ENCODE results near the gene MTHFD2. TPM values are rescaled to one million over a fixed set of nuclear protein-coding genes. Genes with fewer than 3 reads are reported as not detected.

Gene MTHFD2
- total and polyA plus RNA-seq, 2 of the 8 experiments (the other 6 are each of a cell fraction or from before 2014, with no cell fraction given): 99.5 to 291 TPM

GRCh38 chr2:74168739-74169138, 29.7 kb upstream of the MTHFD2 start:
- WGBS, 2 experiments (ENCODE audit: extremely low coverage in 1 of 2, insufficient coverage in 1 of 2, insufficient read length in 1 of 2, insufficient replicate concordance in 2 of 2, low coverage in 1 of 2, low lambda C conversion rate in 2 of 2, missing lambda C conversion rate in 1 of 2): 86% methylated on average over 2 of the region's 2 CpGs; no CpG with 5 or more reads in 1 of the 2 experiments
- H3K79me2 ChIP-seq (ENCODE audit: control insufficient read depth in 1 of 2, insufficient read depth in 2 of 2, low read length in 2 of 2): peaks cover 0 to 17% of the 10 kb centered on the region in 2 experiments; a peak in 3 of 4 replicates
- TF ChIP-seq BCL11A (IDR thresholded peaks at IDR 0.05; ENCODE audit: low read depth in 2 of 2, low read length in 2 of 2) (no peak), JUND (IDR thresholded peaks at IDR 0.05; ENCODE audit: low read length) (no peak), SIN3A (conservative IDR thresholded peaks at IDR 0.05 in 1 of 2, IDR thresholded peaks at IDR 0.05 in 1 of 2; ENCODE audit: low read depth in 1 of 2, low read length in 2 of 2) (no peak), KDM4A (IDR thresholded peaks at IDR 0.05; ENCODE audit: low read depth, low read length, severe bottlenecking) (no peak), EP300 (IDR thresholded peaks at IDR 0.05; ENCODE audit: borderline replicate concordance in 1 of 2, low read depth in 2 of 2, low read length in 2 of 2) (no peak), EGR1 (IDR thresholded peaks at IDR 0.05; ENCODE audit: borderline replicate concordance, low read depth, low read length) (no peak), JUN (IDR thresholded peaks at IDR 0.05; ENCODE audit: low read depth, low read length) (no peak), TAF1 (IDR thresholded peaks at IDR 0.05; ENCODE audit: low read depth, low read length) (no peak), TBP (IDR thresholded peaks at IDR 0.05; ENCODE audit: low read depth, low read length) (no peak), SAP30 (IDR thresholded peaks at IDR 0.05; ENCODE audit: insufficient read depth, insufficient replicate concordance, low read length) (no peak), CTCF (IDR thresholded peaks at IDR 0.05; ENCODE audit: control extremely low read depth in 1 of 3, insufficient read depth in 1 of 3, low read depth in 1 of 3, low read length in 3 of 3) (no peak)

More at GRCh38 chr2:74168739-74169138, 29.7 kb upstream of the MTHFD2 start:
- Histone ChIP-seq H3K4ac (replicated peaks; ENCODE audit: insufficient read length, low read depth, low read length) (no peak overlapping the region), H2AK5ac (ENCODE audit: low read depth, low read length) (no peak overlapping the region), H3K4me1 (replicated peaks in 1 of 4; ENCODE audit: control insufficient read depth in 3 of 4, insufficient read depth in 4 of 4, low read length in 3 of 4) (no peaks in the 10 kb centered on the region), H3K27me3 (replicated peaks in 1 of 4; ENCODE audit: control insufficient read depth in 3 of 4, extremely low read depth in 1 of 4, insufficient read depth in 3 of 4, low read length in 3 of 4) (no peaks in the 10 kb centered on the region), H2BK20ac (ENCODE audit: low read length) (no peak overlapping the region), H4K91ac (replicated peaks; ENCODE audit: insufficient read length, low read length) (no peak overlapping the region), H2AFZ (ENCODE audit: low read length) (no peak overlapping the region), H3K18ac (ENCODE audit: extremely low read depth, low read length) (no peak overlapping the region), H4K5ac (ENCODE audit: insufficient read length, low read depth, low read length) (no peak overlapping the region), H2BK12ac (ENCODE audit: low read depth, low read length) (no peak overlapping the region), H4K20me1 (replicated peaks in 1 of 2; ENCODE audit: control insufficient read depth in 1 of 2, insufficient read depth in 2 of 2, low read length in 2 of 2) (peaks cover 0 to 4% of the 10 kb centered on the region in 2 experiments), H2BK15ac (ENCODE audit: low read length) (no peak overlapping the region), H2BK5ac (ENCODE audit: low read depth, low read length) (no peak overlapping the region), H3K4me3 (ENCODE audit: extremely low read depth in 1 of 4, insufficient read depth in 2 of 4, low read depth in 3 of 4, low read length in 4 of 4) (no peak overlapping the region), H3K9me3 (ENCODE audit: insufficient read depth in 2 of 2, low read depth in 1 of 2, low read length in 1 of 2) (no peaks in the 10 kb centered on the region), H3K23me2 (ENCODE audit: low read depth, low read length) (no peaks in the 10 kb centered on the region), H2BK120ac (replicated peaks; ENCODE audit: low read depth, low read length) (no peak overlapping the region), H3K9ac (replicated peaks in 1 of 4; ENCODE audit: extremely low read depth in 1 of 4, low read depth in 3 of 4, low read length in 3 of 4) (no peak overlapping the region), H3K23ac (ENCODE audit: insufficient read length) (no peak overlapping the region), H4K8ac (ENCODE audit: extremely low read depth, insufficient read depth, low read length) (no peak overlapping the region), H3K56ac (replicated peaks; ENCODE audit: insufficient read length, low read depth, low read length) (no peak overlapping the region), H3K27ac (ENCODE audit: low read depth, low read length) (no peak overlapping the region), H3K79me1 (ENCODE audit: low read depth, low read length) (no peaks in the 10 kb centered on the region), H3K4me2 (ENCODE audit: insufficient read depth in 1 of 2, low read depth in 2 of 2, low read length in 2 of 2) (no peak overlapping the region), H3K36me3 (ENCODE audit: control insufficient read depth in 2 of 4, insufficient read depth in 4 of 4, low read length in 3 of 4) (peaks cover 15 to 83% (median 53%) of the 10 kb centered on the region in 4 experiments), H3K14ac (ENCODE audit: insufficient read length) (no peak overlapping the region)
- POLR2A ChIA-PET (ENCODE audit: partially characterized antibody): interaction anchor here (1.2 to 68.3 kb wide), 4 partner anchors 10 to 40 kb away, joined by 4 to 2699 read pairs (median 9); partner anchors contain the start of genes BOLA3, MOB1A and MTHFD2
- FAIRE-seq (no peak), DNase-seq (ENCODE audit: low read depth in 1 of 2, low spot score in 2 of 2) (no peak)
- CTCF ChIA-PET (ENCODE audit: partially characterized antibody): interaction anchor here (0.7 to 3.9 kb wide), 5 partner anchors 10 to 93 kb away, joined by 3 to 35 read pairs (median 5); partner anchors contain the start of genes BOLA3 and MOB1A
